ENCODE measurements around the gene DPP3. TPM values are rescaled to one million over a fixed set of nuclear protein-coding genes. Genes with fewer than 3 reads are reported as not detected.

Gene DPP3
- total RNA-seq, 6 experiments from 2014 or later: 18.0 to 25.6 (median 22.0) TPM

- Histone ChIP-seq H3K4me3 (no peak overlapping the region), H3K27me3 (no peaks in the 10 kb centered on the region), H3K36me3 (no peaks in the 10 kb centered on the region), H3K9me3 (no peaks in the 10 kb centered on the region), H3K27ac (no peak overlapping the region), H3K4me1 (peaks cover 0 to 10% (median 0%) of the 10 kb centered on the region in 4 donors)
- 47% methylated on average over 9 of the region's 16 CpGs for WGBS (ENCODE audit: insufficient coverage, low coverage, low lambda C conversion rate, missing lambda C conversion rate)
- DNase-seq (no peak), ATAC-seq (no peak)
- TF ChIP-seq CTCF (IDR thresholded peaks at IDR 0.05) (no peak), POLR2A (IDR thresholded peaks at IDR 0.05) (no peak)
- intact Hi-C loops (cut with DNase I): no loop called here
Observed at GRCh38 chr11:66548774-66549630, 68.8 kb downstream of the DPP3 start.

GRCh38 chr11:66549696-66550095, 69.5 kb downstream of the DPP3 start:
- peaks cover 0 to 7% (median 0%) of the 10 kb centered on the region in 4 donors for H3K4me1 ChIP-seq
- WGBS (ENCODE audit: insufficient coverage, low coverage, low lambda C conversion rate, missing lambda C conversion rate): 70% methylated on average over 3 of the region's 3 CpGs
- no peaks in the 10 kb centered on the region for H3K27me3 ChIP-seq
- H3K4me3 ChIP-seq: no peak overlapping the region
- intact Hi-C loops (cut with DNase I): no loop called here
- DNase-seq (no peak), ATAC-seq (no peak)
- H3K9me3 ChIP-seq: no peaks in the 10 kb centered on the region
- TF ChIP-seq CTCF (IDR thresholded peaks at IDR 0.05) (no peak), POLR2A (IDR thresholded peaks at IDR 0.05) (no peak)
- H3K36me3 ChIP-seq: no peaks in the 10 kb centered on the region
- H3K27ac ChIP-seq: no peak overlapping the region

GRCh38 chr11:66550887-66551286, 70.7 kb downstream of the DPP3 start:
- H3K4me1 ChIP-seq: no peaks in the 10 kb centered on the region
- no peaks in the 10 kb centered on the region for H3K27me3 ChIP-seq
- TF ChIP-seq CTCF (IDR thresholded peaks at IDR 0.05) (no peak), POLR2A (IDR thresholded peaks at IDR 0.05) (no peak)
- no peak overlapping the region for H3K4me3 ChIP-seq
- DNase-seq: no peak
- intact Hi-C loops (cut with DNase I): no loop called here
- no peaks in the 10 kb centered on the region for H3K36me3 ChIP-seq
- WGBS (ENCODE audit: insufficient coverage, low coverage, low lambda C conversion rate, missing lambda C conversion rate): 88% methylated on average over 2 of the region's 4 CpGs
- H3K27ac ChIP-seq: no peak overlapping the region
- ATAC-seq: no peak
- no peaks in the 10 kb centered on the region for H3K9me3 ChIP-seq

GRCh38 chr11:66554602-66555001, 74.4 kb downstream of the DPP3 start:
- 83% methylated on average over 4 of the region's 5 CpGs for WGBS (ENCODE audit: insufficient coverage, low coverage, low lambda C conversion rate, missing lambda C conversion rate)
- intact Hi-C loops (cut with DNase I): no loop called here
- H3K9me3 ChIP-seq: no peaks in the 10 kb centered on the region
- peaks cover 0 to 4% (median 0%) of the 10 kb centered on the region in 4 donors for H3K4me1 ChIP-seq
- no peak overlapping the region for H3K27ac ChIP-seq
- DNase-seq (no peak), ATAC-seq (no peak)
- H3K36me3 ChIP-seq: no peaks in the 10 kb centered on the region
- no peaks in the 10 kb centered on the region for H3K27me3 ChIP-seq
- no peak for TF ChIP-seq POLR2A (IDR thresholded peaks at IDR 0.05)
- no peak for TF ChIP-seq CTCF (IDR thresholded peaks at IDR 0.05)
- no peak overlapping the region for H3K4me3 ChIP-seq

Measured in right lobe of liver (tissue), 6 donors.